Stimulated activated naive CD8-positive, alpha-beta T cell treated with anti-CD3 and anti-CD28 coated beads, Interleukin-15, Interleukin-2, amounts not matched to agents 100 U/mL and 50 U/mL, for 24 hours (primary cell): ENCODE data around the gene ADAM12.
"Not testable (repeated sequence)": the region's sequence is repeated elsewhere in the genome, so short reads cannot be mapped to it uniquely, and the experiment has no call there.

Experiments used
- ATAC-seq: fragments of 150-1000 bp; cut with Tn5 transposase; one replicate; pipeline ENCODE4 v1.10.0; 2021
- DNase-seq: peaks from one replicate; pipeline ENCODE4 v3.0.0; 2021

ADAM12 gene

DNA sequence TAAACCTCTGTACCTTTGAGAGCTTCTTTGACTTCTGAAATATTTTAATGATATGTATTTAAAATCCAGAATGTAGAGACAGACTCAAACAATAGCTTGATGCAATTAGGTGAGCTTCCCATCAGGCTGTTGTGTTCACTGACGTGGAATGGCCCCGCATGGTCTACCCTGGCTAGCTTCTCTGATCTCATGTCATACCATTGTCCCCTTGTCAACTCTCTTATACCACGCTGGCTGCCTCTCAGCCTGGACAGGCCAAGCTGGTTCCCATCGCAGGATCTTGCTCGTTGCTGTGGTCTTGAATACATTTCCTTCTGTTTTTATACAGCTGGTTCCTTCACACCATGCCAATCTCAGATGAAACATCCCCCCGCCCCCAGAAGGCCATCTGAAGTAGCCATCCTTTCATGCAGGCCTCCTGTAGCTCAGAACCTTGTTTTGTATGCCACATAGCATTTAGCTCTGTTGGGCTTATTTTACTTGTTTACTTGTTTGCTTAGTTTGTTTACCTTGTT, 407.7 kb downstream of the ADAM12 start:
- DNase-seq, result no peak
- no peak for ATAC-seq

DNA sequence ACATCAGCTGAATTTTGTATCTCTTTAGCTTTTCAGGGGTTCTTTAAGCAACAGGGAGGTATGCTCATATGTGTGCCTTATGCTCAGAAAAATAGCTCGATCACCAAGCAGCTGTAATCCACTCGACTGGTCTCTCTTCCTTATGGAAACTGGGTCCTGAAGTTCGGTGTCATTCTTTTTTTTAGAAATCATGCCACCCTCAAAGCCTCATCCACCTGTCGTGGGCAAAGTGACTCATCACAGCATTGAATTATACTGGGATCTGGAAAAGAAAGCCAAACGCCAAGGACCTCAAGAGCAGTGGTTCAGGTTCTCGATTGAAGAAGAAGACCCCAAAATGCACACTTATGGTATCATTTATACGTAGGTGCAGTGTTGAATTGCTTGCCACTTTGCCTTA, 408.3 kb downstream of the ADAM12 start:
- DNase-seq, result no peak
- ATAC-seq, result no peak

GRCh38 chr10:125976960-125977605, 411.2 kb downstream of the ADAM12 start:
- DNase-seq, result no peak
- ATAC-seq, result no peak

- ATAC-seq, result not testable (repeated sequence)
Observed at GRCh38 chr10:125970077-125970630, 418.1 kb downstream of the ADAM12 start.

DNA sequence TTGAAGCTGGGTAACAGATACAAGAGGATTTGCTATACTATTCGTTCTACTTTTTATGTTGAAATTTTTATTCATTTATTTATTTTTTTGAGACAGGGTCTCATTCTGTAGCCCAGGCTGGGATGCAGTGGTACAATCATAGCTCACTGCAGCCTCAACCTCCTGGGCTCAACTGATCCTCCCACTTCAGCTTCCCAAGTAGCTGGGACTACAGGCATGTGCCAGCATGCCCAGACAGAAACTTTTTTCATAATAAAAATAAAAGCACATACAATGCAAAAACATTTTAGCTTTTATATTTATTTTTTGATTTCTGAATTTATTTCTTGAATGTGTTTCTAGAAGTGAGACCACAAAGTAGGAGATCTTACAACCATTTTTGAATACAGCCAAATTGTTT, 420.7 kb downstream of the ADAM12 start:
- ATAC-seq (no peak), DNase-seq (no peak)

More at GRCh38 chr10:125970077-125970630, 418.1 kb downstream of the ADAM12 start:
- not testable (repeated sequence) for DNase-seq

- no peak for ATAC-seq
Observed at GRCh38 chr10:125964558-125964957, 423.7 kb downstream of the ADAM12 start.

More at GRCh38 chr10:125964558-125964957, 423.7 kb downstream of the ADAM12 start:
- no peak for DNase-seq
